ENCODE results near the gene MECP2. TPM values are rescaled to one million over a fixed set of nuclear protein-coding genes. Genes with fewer than 3 reads are reported as not detected.

MECP2 gene
- total RNA-seq, 1 donor from 2014 or later = 18.8 TPM

Other genes starting within 250 kb of the MECP2 start
- gene L1CAM, start 211.5 kb downstream of the MECP2 start, total RNA-seq (ENCODE audit: insufficient read depth, low replicate concordance) = 18.8 TPM
- gene AVPR2, start 193.0 kb downstream of the MECP2 start, total RNA-seq (ENCODE audit: insufficient read depth, low replicate concordance) = 3.1 TPM
- gene ARHGAP4, start 171.5 kb downstream of the MECP2 start, total RNA-seq (ENCODE audit: insufficient read depth, low replicate concordance) = 49.4 TPM
- gene NAA10, start 162.7 kb downstream of the MECP2 start, total RNA-seq (ENCODE audit: insufficient read depth, low replicate concordance) = 4.1 TPM
- gene RENBP, start 153.1 kb downstream of the MECP2 start, total RNA-seq (ENCODE audit: insufficient read depth, low replicate concordance) = 11.1 TPM
- 7.2 TPM for gene HCFC1, start 125.9 kb downstream of the MECP2 start, total RNA-seq (ENCODE audit: insufficient read depth, low replicate concordance)
- gene TMEM187, start 125.0 kb downstream of the MECP2 start, total RNA-seq (ENCODE audit: insufficient read depth, low replicate concordance) = 140 TPM
- gene IRAK1, start 77.8 kb downstream of the MECP2 start, total RNA-seq (ENCODE audit: insufficient read depth, low replicate concordance) = 43.1 TPM
- not detected for gene OPN1LW, start 46.5 kb upstream of the MECP2 start, total RNA-seq (ENCODE audit: insufficient read depth, low replicate concordance)
- not detected for gene OPN1MW, start 84.9 kb upstream of the MECP2 start, total RNA-seq (ENCODE audit: insufficient read depth, low replicate concordance)
- gene OPN1MW2, start 122.0 kb upstream of the MECP2 start, total RNA-seq (ENCODE audit: insufficient read depth, low replicate concordance) = not detected
- not detected for gene OPN1MW3, start 159.9 kb upstream of the MECP2 start, total RNA-seq (ENCODE audit: insufficient read depth, low replicate concordance)
- gene TEX28, start 197.4 kb upstream of the MECP2 start, total RNA-seq (ENCODE audit: insufficient read depth, low replicate concordance) = not detected
- gene TKTL1, start 198.1 kb upstream of the MECP2 start, total RNA-seq (ENCODE audit: insufficient read depth, low replicate concordance) = 22.4 TPM

Measured in umbilical cord (tissue), 1 donor.